Vagina (tissue), 2 donors: Measurements from ENCODE around the gene LAMB4.

ENCODE experiments used
- CTCF ChIP-seq, 3 experiments: fragments of 450-650 bp in 2 of 3; fragments of 200-600 bp in 1 of 3; sonication (generic) in 1 of 3; IDR thresholded peaks; one replicate each; pipeline ENCODE4 v1.5.1; 2017 to 2019; ENCODE audit warnings: antibody characterized with exemption in 3 of 3, mild to moderate bottlenecking in 2 of 3, moderate library complexity in 2 of 3
- POLR2A ChIP-seq, 2 donors: fragments of 450-650 bp; IDR thresholded peaks; one replicate each; pipeline ENCODE4 v1.6.1; 2017; ENCODE audit warnings: antibody characterized with exemption in 2 of 2, mild to moderate bottlenecking in 2 of 2, moderate library complexity in 2 of 2
- POLR2AphosphoS5 ChIP-seq, 2 donors: sonication (generic); formaldehyde crosslinking; IDR thresholded peaks; one replicate each; pipeline ENCODE4 v1.9.0; 2017; ENCODE audit warnings: antibody characterized with exemption in 2 of 2, mild to moderate bottlenecking in 2 of 2, low read depth in 1 of 2; ENCODE audit not compliant: insufficient read depth in 1 of 2

GRCh38 chr7:108030516-108030915 lies 99.6 kb downstream of the LAMB4 start:
- no peak for TF ChIP-seq CTCF (IDR thresholded peaks at IDR 0.05)
- no peak for TF ChIP-seq POLR2A (IDR thresholded peaks at IDR 0.05)
- no peak for TF ChIP-seq POLR2AphosphoS5 (IDR thresholded peaks at IDR 0.05; ENCODE audit: insufficient read depth in 1 of 2, low read depth in 1 of 2)
